RWPE2 (cell line): ENCODE data around the gene SYNE1.

Experiments
- ATAC-seq: fragments of 200-7000 bp; cut with Tn5 transposase; 3 replicates; pipeline ENCODE4 v1.9.1; 2021; ENCODE audit warnings: low read depth
- DNase-seq: peaks from one replicate; pipeline ENCODE4 v3.0.0-alpha.2; 2020; ENCODE audit warnings: low spot score
- H3K27ac ChIP-seq: fragments of 450-650 bp; 2 replicates; pipeline ENCODE4 v1.5.1; 2017; ENCODE audit warnings: mild to moderate bottlenecking; ENCODE audit not compliant: poor library complexity, severe bottlenecking
- H3K27me3 ChIP-seq: fragments of 250-450 bp; sonication (Bioruptor Pico); 2 replicates; pipeline ENCODE4 v1.5.1; 2021; ENCODE audit warnings: mild to moderate bottlenecking, moderate library complexity; ENCODE audit not compliant: insufficient read depth, poor library complexity, severe bottlenecking
- H3K36me3 ChIP-seq: fragments of 250-450 bp; sonication (Bioruptor Pico); 2 replicates; pipeline ENCODE4 v1.5.1; 2020; ENCODE audit warnings: low read depth, mild to moderate bottlenecking, moderate library complexity
- H3K4me1 ChIP-seq: fragments of 250-450 bp; sonication (Bioruptor Pico); 2 replicates; pipeline ENCODE4 v1.5.1; 2021; ENCODE audit warnings: mild to moderate bottlenecking, moderate library complexity; ENCODE audit not compliant: insufficient read depth, poor library complexity, severe bottlenecking
- H3K4me3 ChIP-seq: fragments of 250-450 bp; sonication (Bioruptor Pico); 2 replicates; pipeline ENCODE4 v1.5.1; 2021; ENCODE audit warnings: mild to moderate bottlenecking, moderate library complexity; ENCODE audit not compliant: severe bottlenecking
- H3K9me3 ChIP-seq: fragments of 250-450 bp; sonication (Bioruptor Pico); 2 replicates; pipeline ENCODE4 v1.5.1; 2021; ENCODE audit warnings: mild to moderate bottlenecking, moderate library complexity; ENCODE audit not compliant: severe bottlenecking
- CTCF ChIP-seq: fragments of 450-650 bp; IDR thresholded peaks from one replicate; pipeline ENCODE4 v1.5.1; 2017; ENCODE audit warnings: mild to moderate bottlenecking, moderate library complexity; ENCODE audit not compliant: poor library complexity, severe bottlenecking

Gene SYNE1

GRCh38 chr6:152420696-152421095 lies 216.5 kb downstream of the SYNE1 start:
- DNase-seq (no peak), ATAC-seq (no peak)
- Histone ChIP-seq H3K36me3 (no peaks in the 10 kb centered on the region), H3K27me3 (no peaks in the 10 kb centered on the region), H3K27ac (no peak overlapping the region), H3K4me1 (no peaks in the 10 kb centered on the region), H3K9me3 (no peaks in the 10 kb centered on the region), H3K4me3 (no peak overlapping the region)
- no peak for TF ChIP-seq CTCF

GRCh38 chr6:152418551-152418950 lies 218.6 kb downstream of the SYNE1 start:
- no peak for ATAC-seq
- TF ChIP-seq CTCF, result no peak
- Histone ChIP-seq H3K36me3 (no peaks in the 10 kb centered on the region), H3K4me3 (no peak overlapping the region), H3K27ac (no peak overlapping the region), H3K9me3 (no peaks in the 10 kb centered on the region), H3K4me1 (no peaks in the 10 kb centered on the region), H3K27me3 (no peaks in the 10 kb centered on the region)
- DNase-seq, result no peak

GRCh38 chr6:152416652-152417051 lies 220.5 kb downstream of the SYNE1 start:
- H3K27ac ChIP-seq, result no peak overlapping the region
- H3K36me3 ChIP-seq, result no peaks in the 10 kb centered on the region
- H3K9me3 ChIP-seq, result no peaks in the 10 kb centered on the region
- no peak overlapping the region for H3K4me3 ChIP-seq
- DNase-seq (no peak), ATAC-seq (no peak)
- no peaks in the 10 kb centered on the region for H3K4me1 ChIP-seq
- TF ChIP-seq CTCF, result no peak
- H3K27me3 ChIP-seq, result no peaks in the 10 kb centered on the region

- Histone ChIP-seq H3K9me3 (no peaks in the 10 kb centered on the region), H3K27ac (no peak overlapping the region), H3K4me3 (no peak overlapping the region), H3K36me3 (no peaks in the 10 kb centered on the region), H3K4me1 (peaks cover 11% of the 10 kb centered on the region), H3K27me3 (no peaks in the 10 kb centered on the region)
- TF ChIP-seq CTCF, result no peak
- DNase-seq (no peak), ATAC-seq (no peak)
These were observed 232.1 kb downstream of the SYNE1 start for GRCh38 chr6:152404936-152405595.

GRCh38 chr6:152404086-152404857 lies 232.9 kb downstream of the SYNE1 start:
- H3K4me3 ChIP-seq, result no peak overlapping the region
- H3K27ac ChIP-seq, result no peak overlapping the region
- no peaks in the 10 kb centered on the region for H3K9me3 ChIP-seq
- no peaks in the 10 kb centered on the region for H3K27me3 ChIP-seq
- no peak for ATAC-seq
- TF ChIP-seq CTCF, result no peak
- H3K36me3 ChIP-seq, result no peaks in the 10 kb centered on the region
- H3K4me1 ChIP-seq, result peaks cover 11% of the 10 kb centered on the region
- no peak for DNase-seq
